ENCODE data around the gene DDX41.
A peak's percentile ranks its signal among the peaks of the same experiment; 100 is the strongest.

Gene DDX41

GRCh38 chr5:177483994-177484901 lies 32.5 kb downstream of the DDX41 start:
- DNase-seq (ENCODE audit: low spot score), result no peak

- no peak for DNase-seq (ENCODE audit: low spot score)
Measured at GRCh38 chr5:177483042-177483441, 33.7 kb downstream of the DDX41 start.

GRCh38 chr5:177482359-177482795 lies 34.4 kb downstream of the DDX41 start:
- DNase-seq (ENCODE audit: low spot score), result no peak

- DNase-seq (ENCODE audit: low spot score), result no peak
Measured at GRCh38 chr5:177479774-177480173, 37.0 kb downstream of the DDX41 start.

GRCh38 chr5:177478711-177479646 lies 37.8 kb downstream of the DDX41 start:
- DNase-seq (ENCODE audit: low spot score), result peak; percentile 43

- no peak for DNase-seq (ENCODE audit: low spot score)
Measured at GRCh38 chr5:177477701-177478477, 38.9 kb downstream of the DDX41 start.

- DNase-seq (ENCODE audit: low spot score), result no peak
Measured at GRCh38 chr5:177476531-177477233, 40.1 kb downstream of the DDX41 start.

- DNase-seq (ENCODE audit: low spot score), result no peak
Measured at GRCh38 chr5:177475563-177476427, 41.0 kb downstream of the DDX41 start.

- DNase-seq (ENCODE audit: low spot score), result no peak
Measured at GRCh38 chr5:177474846-177475562, 41.8 kb downstream of the DDX41 start.

- DNase-seq (ENCODE audit: low spot score), result no peak
Measured at GRCh38 chr5:177474002-177474476, 42.7 kb downstream of the DDX41 start.

GRCh38 chr5:177473443-177474001 lies 43.2 kb downstream of the DDX41 start, which contains the start of gene DBN1:
Gene DBN1 (minus strand): TSS chr5:177473634. CDS start chr5:177473521, 113 bp downstream.
- no peak for DNase-seq (ENCODE audit: low spot score)

GRCh38 chr5:177472460-177473442 lies 44.0 kb downstream of the DDX41 start:
- peak; percentile 25 for DNase-seq (ENCODE audit: low spot score)

- no peak for DNase-seq (ENCODE audit: low spot score)
Measured at GRCh38 chr5:177471610-177472356, 45.0 kb downstream of the DDX41 start.

GRCh38 chr5:177470759-177471536 lies 45.8 kb downstream of the DDX41 start:
- DNase-seq (ENCODE audit: low spot score), result no peak

- DNase-seq (ENCODE audit: low spot score), result no peak
Measured at GRCh38 chr5:177469750-177470525, 46.8 kb downstream of the DDX41 start.
